ENCODE measurements around the gene SRCAP.
A peak's percentile ranks its signal among the peaks of the same experiment; 100 is the strongest.

Gene SRCAP

DNA sequence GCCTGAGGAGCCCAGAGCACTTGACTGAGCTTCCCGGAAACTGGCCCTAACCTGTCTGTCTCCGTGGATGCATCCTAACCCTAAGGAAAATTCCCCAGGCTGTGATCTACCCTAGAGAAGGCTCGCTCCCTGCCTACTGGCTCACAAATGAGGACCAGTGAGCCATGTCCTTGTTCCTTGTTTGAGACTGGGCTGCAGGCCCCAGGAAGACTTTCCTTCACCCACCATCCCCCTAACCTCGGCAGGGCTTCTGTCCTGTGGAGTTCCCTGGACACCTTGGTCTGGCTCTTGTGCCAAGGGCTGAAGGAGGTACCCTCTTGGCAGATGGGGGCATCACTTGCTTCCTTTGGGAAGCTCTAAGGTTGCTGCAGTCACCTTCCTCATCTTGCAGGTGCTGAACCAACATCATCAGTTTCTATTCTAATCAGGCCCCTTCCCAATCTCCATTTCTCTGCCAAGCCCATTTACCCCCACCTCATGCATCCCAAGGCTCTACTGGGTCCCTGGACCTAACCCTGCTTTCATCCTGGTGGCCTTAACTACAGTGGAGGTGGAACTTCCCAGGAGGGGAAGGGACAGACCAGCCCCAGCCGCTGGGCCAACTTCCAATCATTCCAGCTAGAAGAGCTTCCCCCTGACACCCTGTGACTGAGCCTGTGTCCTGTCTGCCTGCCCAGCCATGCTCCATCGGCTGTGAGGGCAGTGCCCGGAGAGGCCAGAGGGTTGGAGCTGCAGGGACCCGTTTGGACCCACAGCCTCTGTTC, 75.6 kb downstream of the SRCAP start:
- DNase-seq (ENCODE audit: low read depth, low spot score) = no peak

DNA sequence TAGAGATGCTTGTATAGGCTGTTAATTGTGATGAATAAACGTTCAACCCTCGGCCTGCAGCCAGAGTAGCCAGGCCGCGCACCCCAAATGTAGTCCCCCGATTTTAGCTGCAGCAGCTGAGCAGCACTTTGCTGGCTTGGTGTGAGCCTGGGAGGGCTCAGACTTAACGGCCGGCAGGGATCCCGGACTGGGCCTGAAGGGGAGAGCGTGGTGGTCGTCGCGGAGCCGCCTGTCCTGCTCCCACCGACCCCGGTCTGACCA, 76.1 kb downstream of the SRCAP start:
- DNase-seq (ENCODE audit: low read depth, low spot score) = no peak

DNA sequence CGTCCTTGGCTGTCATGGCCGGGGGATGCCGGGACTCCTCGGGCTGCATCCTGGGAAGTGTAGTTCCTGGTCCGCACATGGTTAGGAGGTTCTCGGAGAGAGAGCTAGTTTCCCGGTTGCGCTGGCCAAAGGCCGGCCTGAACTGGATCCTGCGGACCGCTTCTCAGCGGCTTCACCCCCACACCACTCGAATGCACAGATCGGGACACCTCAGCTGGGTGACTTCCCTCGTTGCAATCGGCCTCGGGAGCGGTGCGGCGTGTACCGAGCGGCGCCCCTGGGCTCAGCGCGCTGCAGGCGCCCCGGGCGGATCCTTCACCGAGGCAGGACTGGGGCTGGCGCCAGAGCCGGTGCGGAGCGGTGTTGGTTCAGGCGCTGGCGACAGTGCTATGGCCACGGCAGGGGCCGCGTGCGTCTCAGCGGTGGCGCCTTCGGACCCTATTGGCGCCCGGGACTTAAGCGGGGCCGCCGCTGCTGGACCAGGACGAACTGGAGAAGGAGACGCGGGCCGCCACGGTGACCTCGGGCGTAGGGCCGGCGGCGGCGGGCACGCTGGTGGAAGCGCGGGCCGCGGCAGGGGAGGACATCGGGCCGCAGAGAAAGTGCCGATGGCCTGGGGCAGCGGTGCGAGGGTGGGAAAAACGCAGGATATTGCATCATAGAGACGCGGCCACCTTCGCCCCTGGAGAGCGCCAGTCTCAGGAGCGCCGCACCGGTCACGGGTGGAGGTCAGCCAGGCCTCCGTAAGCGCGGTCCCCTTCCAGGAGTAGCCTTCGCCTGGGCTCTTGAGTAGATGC, 76.6 kb downstream of the SRCAP start:
- DNase-seq (ENCODE audit: low read depth, low spot score) = peak; percentile 50

- no peak for DNase-seq (ENCODE audit: low read depth, low spot score)
Observed at GRCh38 chr16:30777591-30778297, 78.8 kb downstream of the SRCAP start.

- no peak for DNase-seq (ENCODE audit: low read depth, low spot score)
Observed at GRCh38 chr16:30778549-30779244, 79.7 kb downstream of the SRCAP start.

- no peak for DNase-seq (ENCODE audit: low read depth, low spot score)
Observed at GRCh38 chr16:30779596-30779995, 80.6 kb downstream of the SRCAP start.

- no peak for DNase-seq (ENCODE audit: low read depth, low spot score)
Observed at GRCh38 chr16:30780021-30780420, 81.0 kb downstream of the SRCAP start.

GRCh38 chr16:30780549-30780948, 81.6 kb downstream of the SRCAP start:
- DNase-seq (ENCODE audit: low read depth, low spot score) = no peak

GRCh38 chr16:30782486-30783279, 83.7 kb downstream of the SRCAP start:
- no peak for DNase-seq (ENCODE audit: low read depth, low spot score)

DNA sequence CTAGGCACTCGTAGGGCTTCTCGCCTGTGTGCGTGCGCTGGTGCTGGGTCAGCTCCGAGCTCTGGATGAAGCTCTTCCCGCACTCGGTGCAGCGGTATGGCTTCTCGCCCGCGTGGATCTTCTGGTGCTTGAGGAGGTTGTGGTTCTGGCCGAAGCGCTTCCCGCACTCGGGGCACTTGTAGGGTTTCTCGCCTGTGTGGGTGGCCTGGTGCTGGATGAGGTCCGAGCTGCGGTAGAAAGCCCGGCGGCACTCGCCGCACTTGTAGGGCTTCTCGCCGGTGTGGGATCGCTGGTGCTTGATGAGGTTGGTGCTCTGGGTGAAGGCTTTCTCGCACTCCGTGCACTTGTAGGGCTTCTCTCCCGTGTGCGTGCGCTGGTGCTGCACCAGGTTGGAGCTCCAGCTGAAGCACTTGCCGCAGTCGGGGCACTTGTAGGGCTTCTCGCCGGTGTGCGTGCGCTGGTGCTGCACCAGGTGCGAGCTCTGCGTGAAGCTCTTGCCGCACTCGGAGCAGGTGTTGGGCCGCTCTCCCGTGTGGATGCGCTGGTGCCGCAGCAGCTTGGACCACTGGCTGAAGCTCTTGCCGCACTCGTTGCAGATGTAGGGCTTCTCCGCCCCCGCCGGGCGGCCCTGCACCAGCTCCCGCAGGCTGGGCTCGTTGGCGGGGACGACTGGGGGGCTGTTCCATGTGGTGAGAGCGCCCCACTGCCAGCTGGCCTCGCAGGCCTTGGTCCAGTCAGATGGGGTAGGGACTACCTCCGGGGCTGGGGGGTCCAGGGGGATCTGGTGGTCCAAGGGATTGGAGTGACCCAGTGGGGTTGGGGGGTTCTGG, 84.5 kb downstream of the SRCAP start:
- DNase-seq (ENCODE audit: low read depth, low spot score) = no peak

DNA sequence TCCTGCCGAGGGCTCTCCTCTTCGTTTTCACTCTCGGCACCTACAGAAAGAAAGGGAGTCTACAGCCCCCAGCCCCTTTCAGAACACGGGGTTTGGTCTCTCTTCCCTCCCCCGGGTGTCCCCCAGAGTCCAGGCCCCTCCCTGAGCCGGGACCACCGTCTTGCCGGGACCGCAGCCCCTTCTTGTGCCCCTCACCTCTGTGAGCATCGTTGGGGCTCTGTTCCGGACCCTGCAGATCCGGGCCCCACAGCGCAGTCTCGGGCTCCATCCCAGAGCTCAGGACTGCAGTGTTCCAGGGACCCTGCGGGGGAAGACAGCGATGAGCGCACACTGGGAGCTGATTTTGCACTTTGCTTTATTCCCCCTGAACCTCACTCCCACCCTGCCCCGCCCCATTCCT, 85.2 kb downstream of the SRCAP start:
- no peak for DNase-seq (ENCODE audit: low read depth, low spot score)

- no peak for DNase-seq (ENCODE audit: low read depth, low spot score)
Observed at GRCh38 chr16:30785126-30786106, 86.4 kb downstream of the SRCAP start.

DNA sequence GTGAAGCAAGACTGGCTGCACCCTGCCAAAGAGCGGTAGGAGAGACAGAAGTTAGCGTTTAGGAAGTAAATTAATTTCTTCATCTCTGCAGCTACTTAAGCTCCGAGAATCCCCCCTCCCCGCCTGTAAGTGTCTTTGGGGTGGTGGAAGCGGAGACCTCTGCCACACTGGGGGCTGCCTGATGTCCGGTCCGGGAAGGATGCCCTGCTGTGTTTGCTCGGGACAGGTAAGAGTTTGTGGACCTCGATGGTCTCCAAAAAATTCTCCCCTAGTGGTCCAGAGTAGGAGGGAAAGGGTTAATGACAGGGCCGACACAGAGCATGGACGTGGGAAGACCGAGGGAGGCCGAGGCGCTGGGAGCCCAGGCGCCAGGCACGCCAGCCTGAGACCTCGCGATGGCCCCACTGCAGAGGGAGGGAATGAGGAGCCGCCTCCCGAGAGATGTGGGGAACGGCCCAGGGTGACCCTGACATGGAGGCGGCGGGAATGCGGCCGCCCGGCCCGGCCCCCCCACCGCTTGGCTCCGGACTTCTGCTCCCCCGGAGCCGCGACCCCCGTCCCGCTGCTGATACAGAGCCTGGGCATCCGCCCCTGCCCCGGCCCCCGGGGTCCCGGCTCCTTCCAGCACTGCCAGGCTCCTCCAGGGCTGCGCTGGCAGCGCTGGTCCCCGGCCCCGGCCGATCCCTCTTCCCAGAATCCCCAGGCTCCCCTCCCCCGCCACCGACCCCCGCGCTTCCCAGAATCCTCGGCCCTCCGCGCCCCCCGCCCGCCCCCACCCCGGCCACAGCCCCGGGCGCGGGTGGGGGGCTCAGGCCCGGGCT, 87.4 kb downstream of the SRCAP start:
- DNase-seq (ENCODE audit: low read depth, low spot score) = no peak

DNA sequence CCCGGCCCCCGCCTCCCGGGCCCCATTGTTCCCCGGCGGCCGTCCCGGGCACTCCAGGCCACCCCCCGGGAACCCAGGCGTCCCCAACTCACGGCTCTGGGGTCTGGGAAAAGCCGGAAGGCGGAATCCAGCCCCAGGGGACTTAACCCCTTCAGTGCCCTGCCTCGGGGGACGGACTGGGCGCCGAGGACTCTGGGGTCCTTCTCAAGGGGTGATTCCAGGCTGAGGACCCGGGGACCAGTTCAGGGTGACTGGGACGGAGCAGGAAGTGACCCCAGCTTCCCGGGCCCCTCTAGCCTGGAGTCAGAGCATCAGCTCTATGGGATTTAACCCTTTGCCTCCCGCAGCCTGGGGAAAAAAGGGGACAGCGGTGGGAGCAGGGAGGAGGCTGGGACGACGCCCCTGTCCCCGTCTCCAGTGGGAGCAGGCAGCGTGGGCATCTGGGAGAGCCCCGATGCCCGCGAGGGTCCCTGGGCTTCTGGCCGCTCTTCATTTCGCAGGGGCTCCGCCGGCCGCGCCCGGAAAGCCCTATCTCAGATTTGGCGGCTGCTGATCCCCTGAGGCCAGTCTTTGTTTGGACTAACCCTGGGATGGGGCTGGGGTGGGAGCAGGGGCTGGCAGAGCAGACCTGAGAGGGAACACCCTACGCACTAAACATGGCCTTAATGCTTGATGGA, 88.1 kb downstream of the SRCAP start, which contains the start of gene ZNF629:
ZNF629 (minus strand) TSS at position 270 of the 677 bp plus-strand sequence. CDS start 2,723 bp downstream, outside the sequence.
- no peak for DNase-seq (ENCODE audit: low read depth, low spot score)

DNA sequence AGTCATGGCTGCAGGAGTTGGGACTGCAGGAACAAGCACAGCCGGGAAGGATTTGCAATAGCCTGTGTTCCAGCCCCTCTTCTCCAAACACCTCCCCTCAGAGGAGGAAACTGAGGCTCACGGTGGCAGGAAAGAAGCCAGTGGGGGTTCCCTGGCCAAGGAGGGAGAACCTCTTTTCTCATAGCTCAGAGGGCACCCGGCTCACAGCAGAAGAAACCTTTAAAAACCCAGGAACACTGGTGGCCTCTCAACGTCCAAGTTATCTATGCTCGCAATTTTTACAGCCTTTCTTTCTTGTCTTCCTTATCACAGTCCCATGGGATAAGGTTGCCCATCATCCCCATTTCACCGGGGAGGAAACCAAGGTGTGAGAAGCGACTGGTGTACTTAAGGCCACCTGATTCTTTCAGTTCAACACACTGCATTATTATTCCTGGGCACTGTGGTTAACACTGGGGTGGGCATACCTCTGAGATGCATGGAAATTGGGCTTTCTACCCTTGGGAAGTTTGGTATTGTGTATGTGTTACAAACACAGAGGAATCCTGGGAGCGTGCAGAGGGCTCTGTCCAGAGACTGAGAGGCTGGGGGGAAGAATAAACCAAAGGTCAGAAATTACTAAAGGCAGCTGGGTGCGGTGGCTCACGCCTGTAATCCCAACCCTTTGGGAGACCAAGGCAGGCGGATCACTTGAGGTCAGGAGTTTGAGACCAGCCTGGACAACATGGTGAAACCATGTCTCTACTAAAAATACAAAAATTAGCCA, 88.8 kb downstream of the SRCAP start:
- DNase-seq (ENCODE audit: low read depth, low spot score) = no peak
